T-cell (primary cell): ENCODE measurements around the gene BOLA3. TPM values are rescaled to one million over a fixed set of nuclear protein-coding genes. Genes with fewer than 3 reads are reported as not detected.
A peak's percentile ranks its signal among the peaks of the same experiment; 100 is the strongest.

Experiments
- ATAC-seq, 4 experiments: fragments of 200-7000 bp in 3 of 4; fragments of 150-1000 bp in 1 of 4; cut with Tn5 transposase; replicated peaks in 1 of 4; 1 replicate in 3 of 4; 2 replicates in 1 of 4; pipeline ENCODE4 v1.10.0; 2021; ENCODE audit warnings: moderate library complexity in 3 of 4, mild to moderate bottlenecking in 2 of 4, moderate number of reproducible peaks in 1 of 4
- CTCF ChIA-PET, 2 donors: fragments of 300-600 bp; sonication (Branson Sonifier 250); formaldehyde crosslinking; loops; one replicate each; lab custom pipeline; 2022; ENCODE audit warnings: antibody characterized with exemption in 2 of 2; lab: Charles Lee
- POLR2A ChIA-PET, 2 donors: fragments of 300-600 bp; sonication (Branson Sonifier 250); formaldehyde crosslinking; loops; one replicate each; lab custom pipeline; 2022; ENCODE audit warnings: antibody characterized with exemption in 2 of 2; lab: Charles Lee
- DNase-seq, 35 experiments: peaks; one replicate each; pipeline versions ENCODE4 v3.0.0 to v3.0.0-alpha.2; 2013 to 2023
- H3K27ac ChIP-seq: one replicate; pipeline ENCODE4 v1.5.1; 2013; ENCODE audit warnings: low read length
- H3K27me3 ChIP-seq, 2 experiments: replicated peaks in 1 of 2; 1 replicate in 1 of 2; 2 replicates in 1 of 2; pipeline versions ENCODE4 v1.6.1 to v1.7.0; 2013; ENCODE audit warnings: low read length in 1 of 2, mixed read lengths in 1 of 2; ENCODE audit not compliant: control insufficient read depth in 2 of 2, insufficient read depth in 2 of 2; ENCODE audit errors: extremely low read depth in 1 of 2
- H3K36me3 ChIP-seq, 2 donors: 1 replicate in 1 of 2; 2 replicates in 1 of 2; pipeline versions ENCODE4 v1.6.1 to v1.7.0; 2013; ENCODE audit warnings: low read length in 1 of 2; ENCODE audit not compliant: control insufficient read depth in 2 of 2, insufficient read depth in 1 of 2; ENCODE audit errors: extremely low read depth in 1 of 2
- H3K4me1 ChIP-seq, 2 experiments: 1 replicate in 1 of 2; 2 replicates in 1 of 2; pipeline versions ENCODE4 v1.6.1 to v1.7.0; 2013; ENCODE audit warnings: low read length in 2 of 2, mixed read lengths in 1 of 2; ENCODE audit not compliant: insufficient read depth in 2 of 2, control insufficient read depth in 1 of 2; ENCODE audit errors: extremely low read depth in 1 of 2
- H3K4me3 ChIP-seq, 2 donors: 1 replicate in 1 of 2; 2 replicates in 1 of 2; pipeline versions ENCODE4 v1.5.1 to v1.7.0; 2013; ENCODE audit warnings: mild to moderate bottlenecking in 2 of 2, low read length in 1 of 2, moderate library complexity in 1 of 2; ENCODE audit not compliant: control insufficient read depth in 1 of 2; ENCODE audit errors: extremely low read depth in 1 of 2
- H3K9me3 ChIP-seq: 2 replicates; pipeline ENCODE4 v1.7.0; 2013
- H3K27ac Mint-ChIP-seq, 2 donors: one replicate each; pipeline ENCODE4 v1.8.0; 2020 to 2021; ENCODE audit warnings: mild to moderate bottlenecking in 2 of 2, mixed read lengths in 2 of 2
- H3K27me3 Mint-ChIP-seq, 2 donors: one replicate each; pipeline ENCODE4 v1.8.0; 2021 to 2022; ENCODE audit warnings: mixed read lengths in 2 of 2
- H3K36me3 Mint-ChIP-seq: one replicate; pipeline ENCODE4 v1.8.0; 2021; ENCODE audit warnings: mixed read lengths
- H3K4me1 Mint-ChIP-seq, 3 donors: one replicate each; pipeline ENCODE4 v1.8.0; 2020 to 2022; ENCODE audit warnings: mixed read lengths in 3 of 3, mild to moderate bottlenecking in 1 of 3
- H3K4me3 Mint-ChIP-seq, 3 donors: one replicate each; pipeline ENCODE4 v1.8.0; 2020 to 2022; ENCODE audit warnings: mild to moderate bottlenecking in 3 of 3, mixed read lengths in 3 of 3, moderate library complexity in 3 of 3
- H3K9me3 Mint-ChIP-seq, 3 donors: one replicate each; pipeline ENCODE4 v1.8.0; 2020 to 2022; ENCODE audit warnings: mixed read lengths in 3 of 3
- WGBS: methylation state at CpG from one replicate; pipeline ENCODE4 v1.1.5; 2013; ENCODE audit warnings: missing lambda C conversion rate; ENCODE audit not compliant: insufficient coverage; 5-methylcytosine and 5-hydroxymethylcytosine counted together
- total RNA-seq, 35 experiments: library from RNA in 6 of 35; stranded (reverse) in 6 of 35; fragments of 120-200 nt in 1 of 35; gene quantifications; one replicate each; pipeline versions ENCODE4 v1.2.1 to v1.2.4 and lab custom pipeline; 2013 to 2026

The BOLA3 gene
- total RNA-seq, 5 donors from 2014 or later (not counting 1 experiment from before 2014, with no cell fraction given), result 13.7 to 16.0 (median 15.5) TPM

DNA sequence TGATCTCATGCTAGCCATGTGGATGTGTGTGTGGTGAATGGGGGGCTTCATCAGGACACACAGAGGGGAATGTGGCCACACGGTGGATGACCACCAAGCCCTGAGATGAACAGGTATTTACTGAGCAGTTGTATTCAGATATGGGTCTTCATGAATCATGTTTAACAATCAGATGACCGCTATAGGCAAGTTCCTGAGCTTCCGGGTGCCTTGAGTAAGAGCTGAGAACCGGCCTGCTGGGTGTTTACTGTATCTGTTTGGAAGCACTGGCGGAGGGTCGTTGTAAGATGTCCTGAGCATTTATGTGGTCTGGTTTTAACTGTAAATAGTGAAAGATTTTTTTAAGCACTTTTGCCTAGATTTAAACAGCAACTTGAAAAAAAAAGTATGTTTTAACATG lies 43.9 kb downstream of the BOLA3 start:
- WGBS, result 94% methylated on average over 6 of the region's 6 CpGs
- Mint-ChIP-seq H3K27ac (peak overlapping the region in 1 of 2 donors; percentile 3), H3K36me3 (peaks cover 40% of the 10 kb centered on the region), H3K27me3 (no peaks in the 10 kb centered on the region), H3K4me1 (peaks cover 0 to 2% (median 0%) of the 10 kb centered on the region in 3 donors), H3K9me3 (no peaks in the 10 kb centered on the region), H3K4me3 (no peak overlapping the region)
- Histone ChIP-seq H3K27me3 (no peaks in the 10 kb centered on the region), H3K4me1 (no peaks in the 10 kb centered on the region), H3K4me3 (no peak overlapping the region), H3K9me3 (no peaks in the 10 kb centered on the region), H3K27ac (no peak overlapping the region), H3K36me3 (peaks cover 17 to 43% of the 10 kb centered on the region in 2 donors)
- CTCF ChIA-PET, result interaction anchor here in 1 of 2 donors (0.6 to 1.8 kb wide), 3 partner anchors 194 to 232 kb away, joined by 4 to 8 read pairs (median 5); no protein-coding TSS in a partner anchor
- ATAC-seq, result no peak
- no peak for DNase-seq
- POLR2A ChIA-PET, result interaction anchor here in 1 of 2 donors (0.5 kb wide), 1 partner anchor 35 kb away, joined by 3 read pairs; no protein-coding TSS in a partner anchor

DNA sequence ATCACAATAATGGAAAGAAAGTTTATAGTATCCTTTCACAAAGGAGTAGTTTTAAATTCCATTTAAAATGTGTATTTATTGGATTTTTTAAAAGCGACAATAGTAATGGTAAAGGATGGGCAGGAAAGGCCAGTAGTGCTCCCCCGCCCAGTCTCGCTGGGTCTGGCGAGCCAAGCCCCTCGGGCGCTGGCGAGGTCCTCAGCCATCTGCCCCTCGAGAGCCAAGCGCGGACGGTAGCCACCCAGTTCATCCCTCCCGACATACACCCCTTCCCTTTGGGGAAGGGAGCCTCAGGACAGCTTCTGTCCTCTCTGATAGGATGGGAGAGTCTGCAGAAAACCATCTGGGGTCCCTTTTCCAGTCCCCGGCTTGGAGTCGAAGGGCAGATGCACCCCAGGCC lies 45.2 kb downstream of the BOLA3 start:
- no peaks in the 10 kb centered on the region for H3K4me1 ChIP-seq
- H3K4me3 ChIP-seq, result no peak overlapping the region
- no peak overlapping the region for H3K27ac ChIP-seq
- no peaks in the 10 kb centered on the region for H3K27me3 ChIP-seq
- H3K9me3 ChIP-seq, result no peaks in the 10 kb centered on the region
- CTCF ChIA-PET, result no interaction called here
- peaks cover 0 to 2% (median 0%) of the 10 kb centered on the region in 3 donors for H3K4me1 Mint-ChIP-seq
- H3K36me3 Mint-ChIP-seq, result peaks cover 43% of the 10 kb centered on the region
- H3K27ac Mint-ChIP-seq, result peak overlapping the region in 1 of 2 donors; percentile 55
- H3K36me3 ChIP-seq, result peaks cover 17 to 49% of the 10 kb centered on the region in 2 donors
- H3K4me3 Mint-ChIP-seq, result no peak overlapping the region
- no peak for DNase-seq
- ATAC-seq, result no peak
- H3K27me3 Mint-ChIP-seq, result no peaks in the 10 kb centered on the region
- POLR2A ChIA-PET, result no interaction called here
- no peaks in the 10 kb centered on the region for H3K9me3 Mint-ChIP-seq
- WGBS, result 93% methylated on average over 4 of the region's 14 CpGs

DNA sequence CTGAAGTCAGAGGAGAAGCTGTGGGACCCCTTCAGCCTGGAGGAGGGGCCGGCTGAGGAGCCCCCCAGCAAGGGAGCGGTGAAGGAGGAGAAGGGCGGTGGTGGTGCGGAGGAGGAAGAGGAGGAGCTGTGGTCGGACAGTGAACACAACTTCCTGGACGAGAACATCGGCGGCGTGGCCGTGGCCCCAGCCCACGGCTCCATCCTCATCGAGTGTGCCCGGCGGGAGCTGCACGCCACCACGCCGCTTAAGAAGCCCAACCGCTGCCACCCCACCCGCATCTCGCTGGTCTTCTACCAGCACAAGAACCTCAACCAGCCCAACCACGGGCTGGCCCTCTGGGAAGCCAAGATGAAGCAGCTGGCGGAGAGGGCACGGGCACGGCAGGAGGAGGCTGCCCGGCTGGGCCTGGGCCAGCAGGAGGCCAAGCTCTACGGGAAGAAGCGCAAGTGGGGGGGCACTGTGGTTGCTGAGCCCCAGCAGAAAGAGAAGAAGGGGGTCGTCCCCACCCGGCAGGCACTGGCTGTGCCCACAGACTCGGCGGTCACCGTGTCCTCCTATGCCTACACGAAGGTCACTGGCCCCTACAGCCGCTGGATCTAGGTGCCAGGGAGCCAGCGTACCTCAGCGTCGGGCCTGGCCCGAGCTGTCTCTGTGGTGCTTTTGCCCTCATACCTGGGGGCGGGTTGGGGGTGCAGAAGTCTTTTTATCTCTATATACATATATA lies 46.0 kb downstream of the BOLA3 start:
- POLR2A ChIA-PET, result interaction anchor here in 1 of 2 donors (0.6 kb wide), 1 partner anchor 159 kb away, joined by 3 read pairs; no protein-coding TSS in a partner anchor
- H3K9me3 Mint-ChIP-seq, result no peaks in the 10 kb centered on the region
- H3K36me3 Mint-ChIP-seq, result peaks cover 43% of the 10 kb centered on the region
- 98% methylated on average over 26 of the region's 39 CpGs for WGBS
- no peak overlapping the region for H3K4me3 ChIP-seq
- no peak overlapping the region for H3K4me3 Mint-ChIP-seq
- H3K27me3 ChIP-seq, result no peaks in the 10 kb centered on the region
- peaks cover 0 to 2% (median 0%) of the 10 kb centered on the region in 3 donors for H3K4me1 Mint-ChIP-seq
- ATAC-seq (peak in 1 of 4 experiments; percentile 19), DNase-seq (no peak)
- peaks cover 17 to 50% of the 10 kb centered on the region in 2 donors for H3K36me3 ChIP-seq
- CTCF ChIA-PET, result no interaction called here
- no peaks in the 10 kb centered on the region for H3K4me1 ChIP-seq
- no peaks in the 10 kb centered on the region for H3K9me3 ChIP-seq
- H3K27ac ChIP-seq, result no peak overlapping the region
- H3K27ac Mint-ChIP-seq, result no peak overlapping the region
- H3K27me3 Mint-ChIP-seq, result no peaks in the 10 kb centered on the region

DNA sequence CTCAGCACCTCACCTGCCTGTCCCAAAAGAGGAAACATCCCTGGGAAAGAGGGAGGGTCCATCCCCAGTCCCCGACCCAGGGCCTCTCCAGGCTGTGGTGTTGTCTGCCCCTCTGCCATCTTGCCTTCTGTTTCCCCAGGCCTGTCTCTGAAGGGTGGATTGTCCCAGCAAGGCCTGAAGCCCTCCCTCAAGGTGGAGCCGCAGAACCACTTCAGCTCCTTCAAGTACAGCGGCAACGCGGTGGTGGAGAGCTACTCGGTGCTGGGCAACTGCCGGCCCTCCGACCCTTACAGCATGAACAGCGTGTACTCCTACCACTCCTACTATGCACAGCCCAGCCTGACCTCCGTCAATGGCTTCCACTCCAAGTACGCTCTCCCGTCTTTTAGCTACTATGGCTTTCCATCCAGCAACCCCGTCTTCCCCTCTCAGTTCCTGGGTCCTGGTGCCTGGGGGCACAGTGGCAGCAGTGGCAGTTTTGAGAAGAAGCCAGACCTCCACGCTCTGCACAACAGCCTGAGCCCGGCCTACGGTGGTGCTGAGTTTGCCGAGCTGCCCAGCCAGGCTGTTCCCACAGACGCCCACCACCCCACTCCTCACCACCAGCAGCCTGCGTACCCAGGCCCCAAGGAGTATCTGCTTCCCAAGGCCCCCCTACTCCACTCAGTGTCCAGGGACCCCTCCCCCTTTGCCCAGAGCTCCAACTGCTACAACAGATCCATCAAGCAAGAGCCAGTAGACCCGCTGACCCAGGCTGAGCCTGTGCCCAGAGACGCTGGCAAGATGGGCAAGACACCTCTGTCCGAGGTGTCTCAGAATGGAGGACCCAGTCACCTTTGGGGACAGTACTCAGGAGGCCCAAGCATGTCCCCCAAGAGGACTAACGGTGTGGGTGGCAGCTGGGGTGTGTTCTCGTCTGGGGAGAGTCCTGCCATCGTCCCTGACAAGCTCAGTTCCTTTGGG lies 47.2 kb downstream of the BOLA3 start:
- Histone ChIP-seq H3K4me1 (no peaks in the 10 kb centered on the region), H3K27ac (no peak overlapping the region), H3K27me3 (no peaks in the 10 kb centered on the region), H3K4me3 (no peak overlapping the region), H3K9me3 (no peaks in the 10 kb centered on the region), H3K36me3 (peaks cover 17 to 52% of the 10 kb centered on the region in 2 donors)
- Mint-ChIP-seq H3K9me3 (no peaks in the 10 kb centered on the region), H3K27ac (peak overlapping the region in 1 of 2 donors; percentile 5), H3K36me3 (peaks cover 48% of the 10 kb centered on the region), H3K27me3 (no peaks in the 10 kb centered on the region), H3K4me3 (no peak overlapping the region), H3K4me1 (peaks cover 0 to 2% (median 0%) of the 10 kb centered on the region in 3 donors)
- 94% methylated on average over 24 of the region's 25 CpGs for WGBS
- DNase-seq (no peak), ATAC-seq (peak in 1 of 4 experiments; percentile 28)
- ChIA-PET CTCF (interaction anchor here in 1 of 2 donors (1.4 kb wide), 1 partner anchor 9 kb away, joined by 3 read pairs; no protein-coding TSS in a partner anchor), POLR2A (no interaction called here)

DNA sequence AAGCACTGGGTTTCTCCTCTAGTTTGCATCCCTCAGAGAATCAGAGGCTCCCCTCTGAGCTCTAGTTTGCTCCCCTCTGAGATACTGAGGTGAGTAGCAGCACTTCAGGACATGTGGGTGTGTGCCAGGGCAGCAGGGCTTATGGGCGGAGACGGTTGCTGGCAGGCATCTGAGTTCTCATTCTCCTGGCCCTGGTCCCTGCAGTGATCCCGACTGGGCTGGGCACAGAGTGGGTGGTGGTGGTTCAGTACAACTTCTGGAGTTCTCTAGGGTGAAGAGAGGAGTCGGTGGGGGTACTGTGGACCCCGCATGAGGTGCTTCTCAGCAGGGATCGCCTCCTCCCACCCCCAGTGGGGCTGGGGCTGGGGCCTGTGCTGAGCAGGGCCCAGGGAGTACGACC lies 47.9 kb downstream of the BOLA3 start:
- Histone ChIP-seq H3K4me3 (no peak overlapping the region), H3K9me3 (no peaks in the 10 kb centered on the region), H3K27ac (no peak overlapping the region), H3K27me3 (no peaks in the 10 kb centered on the region), H3K4me1 (no peaks in the 10 kb centered on the region), H3K36me3 (peaks cover 18 to 58% of the 10 kb centered on the region in 2 donors)
- WGBS, result 100% methylated on average over 2 of the region's 7 CpGs
- Mint-ChIP-seq H3K36me3 (peaks cover 47% of the 10 kb centered on the region), H3K4me3 (no peak overlapping the region), H3K4me1 (peaks cover 0 to 2% (median 0%) of the 10 kb centered on the region in 3 donors), H3K9me3 (no peaks in the 10 kb centered on the region), H3K27me3 (no peaks in the 10 kb centered on the region), H3K27ac (no peak overlapping the region)
- POLR2A ChIA-PET, result no interaction called here
- CTCF ChIA-PET, result interaction anchor here (0.5 to 1.4 kb wide), 2 partner anchors 10 to 46 kb away, joined by 3 read pairs; no protein-coding TSS in a partner anchor
- DNase-seq (no peak), ATAC-seq (no peak)

DNA sequence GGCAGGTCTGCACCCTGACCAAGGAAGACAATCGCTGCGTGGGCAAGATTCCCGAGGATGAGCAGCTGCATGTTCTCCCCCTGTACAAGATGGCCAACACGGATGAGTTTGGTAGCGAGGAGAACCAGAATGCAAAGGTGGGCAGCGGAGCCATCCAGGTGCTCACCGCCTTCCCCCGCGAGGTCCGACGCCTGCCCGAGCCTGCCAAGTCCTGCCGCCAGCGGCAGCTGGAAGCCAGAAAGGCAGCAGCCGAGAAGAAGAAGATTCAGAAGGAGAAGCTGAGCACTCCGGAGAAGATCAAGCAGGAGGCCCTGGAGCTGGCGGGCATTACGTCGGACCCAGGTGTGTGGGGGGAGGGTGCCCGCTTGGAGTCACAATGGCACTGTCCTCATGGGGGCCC lies 48.4 kb downstream of the BOLA3 start:
- no peak overlapping the region for H3K4me3 Mint-ChIP-seq
- H3K4me1 Mint-ChIP-seq, result peaks cover 0 to 2% (median 0%) of the 10 kb centered on the region in 3 donors
- peaks cover 49% of the 10 kb centered on the region for H3K36me3 Mint-ChIP-seq
- Histone ChIP-seq H3K9me3 (no peaks in the 10 kb centered on the region), H3K4me1 (no peaks in the 10 kb centered on the region), H3K27me3 (no peaks in the 10 kb centered on the region), H3K36me3 (peaks cover 24 to 64% of the 10 kb centered on the region in 2 donors), H3K27ac (no peak overlapping the region), H3K4me3 (no peak overlapping the region)
- ChIA-PET POLR2A (no interaction called here), CTCF (interaction anchor here in 1 of 2 donors (0.5 kb wide), 1 partner anchor 46 kb away, joined by 3 read pairs; no protein-coding TSS in a partner anchor)
- WGBS, result 97% methylated on average over 16 of the region's 20 CpGs
- no peak overlapping the region for H3K27ac Mint-ChIP-seq
- ATAC-seq (no peak), DNase-seq (no peak)
- no peaks in the 10 kb centered on the region for H3K9me3 Mint-ChIP-seq
- H3K27me3 Mint-ChIP-seq, result no peaks in the 10 kb centered on the region
